Measurements from ENCODE around the gene THTPA.
"Not testable (repeated sequence)": the region's sequence is repeated elsewhere in the genome, so short reads cannot be mapped to it uniquely, and the experiment has no call there.

The THTPA gene

GRCh38 chr14:23578560-23579310 lies 22.7 kb downstream of the THTPA start, which contains the start of gene JPH4:
TSS of gene JPH4 (minus strand) at chr14:23578790. CDS start at chr14:23577453, 1,337 bp downstream.
- H3K4me3 Mint-ChIP-seq = peak within 1 kb of the TSS; percentile 47
- H3K9me3 Mint-ChIP-seq = no peaks in the 10 kb centered on the region
- ATAC-seq = no peak
- H3K36me3 Mint-ChIP-seq = no peaks in the 10 kb centered on the region
- H3K4me1 Mint-ChIP-seq = peaks cover 24% of the 10 kb centered on the region
- H3K27me3 Mint-ChIP-seq = peaks cover 65% of the 10 kb centered on the region
- H3K27ac Mint-ChIP-seq = peak within 1 kb of the TSS; percentile 13

GRCh38 chr14:23579311-23579630 lies 23.2 kb downstream of the THTPA start:
- Mint-ChIP-seq H3K4me1 (peaks cover 24% of the 10 kb centered on the region), H3K27me3 (peaks cover 65% of the 10 kb centered on the region), H3K36me3 (no peaks in the 10 kb centered on the region), H3K9me3 (no peaks in the 10 kb centered on the region), H3K27ac (no peak overlapping the region), H3K4me3 (no peak overlapping the region)
- ATAC-seq = no peak

- peaks cover 62% of the 10 kb centered on the region for H3K27me3 Mint-ChIP-seq
- no peak for ATAC-seq
Measured at GRCh38 chr14:23579739-23580138, 23.7 kb downstream of the THTPA start.

DNA sequence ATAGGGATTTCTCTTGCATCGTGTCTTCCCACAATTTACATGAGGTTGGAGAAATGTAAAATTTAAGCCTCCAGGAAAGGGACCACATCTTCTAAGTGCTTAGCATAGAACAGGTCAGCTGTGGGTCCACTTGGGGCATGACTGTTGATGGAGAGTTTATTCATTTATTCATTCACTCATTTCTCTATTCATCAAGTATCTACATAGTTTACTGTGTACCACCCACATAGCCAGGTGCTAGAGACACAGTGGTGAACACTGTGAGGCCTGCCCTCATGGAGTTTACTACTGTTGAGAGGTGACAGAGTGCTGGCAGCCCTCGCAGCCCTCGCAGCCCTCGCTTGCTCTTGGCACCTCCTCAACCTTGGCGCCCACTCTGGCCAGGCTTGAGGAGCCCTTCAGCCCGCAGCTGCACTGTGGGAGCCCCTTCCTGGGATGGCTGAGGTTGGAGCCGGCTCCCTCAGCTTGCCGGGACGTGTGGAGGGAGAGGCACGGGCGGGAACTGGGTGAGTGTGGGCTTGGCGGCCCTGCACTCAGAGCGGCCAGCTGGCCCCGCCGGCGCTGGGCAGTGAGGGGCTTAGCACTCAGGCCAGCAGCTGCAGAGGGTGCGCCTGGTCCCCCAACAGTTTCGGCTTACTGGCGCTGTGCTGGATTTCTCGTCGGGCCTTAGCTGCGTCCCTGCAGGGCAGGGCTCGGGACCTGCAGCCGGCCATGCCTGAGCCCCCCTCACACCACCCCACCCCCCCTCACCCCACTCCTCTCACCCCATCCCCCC lies 24.3 kb downstream of the THTPA start:
- Mint-ChIP-seq H3K27me3 (peaks cover 56% of the 10 kb centered on the region), H3K9me3 (no peaks in the 10 kb centered on the region), H3K36me3 (no peaks in the 10 kb centered on the region), H3K4me1 (peaks cover 24% of the 10 kb centered on the region), H3K4me3 (no peak overlapping the region), H3K27ac (no peak overlapping the region)
- ATAC-seq = no peak

More at GRCh38 chr14:23579739-23580138, 23.7 kb downstream of the THTPA start:
- Mint-ChIP-seq H3K36me3 (no peaks in the 10 kb centered on the region), H3K9me3 (no peaks in the 10 kb centered on the region), H3K27ac (no peak overlapping the region), H3K4me1 (peaks cover 24% of the 10 kb centered on the region), H3K4me3 (no peak overlapping the region)

- Mint-ChIP-seq H3K27ac (no peak overlapping the region), H3K4me1 (peaks cover 24% of the 10 kb centered on the region), H3K27me3 (peaks cover 57% of the 10 kb centered on the region), H3K9me3 (no peaks in the 10 kb centered on the region), H3K4me3 (no peak overlapping the region), H3K36me3 (no peaks in the 10 kb centered on the region)
- no peak for ATAC-seq
Measured at GRCh38 chr14:23580948-23581281, 24.8 kb downstream of the THTPA start.

- Mint-ChIP-seq H3K4me1 (peaks cover 7% of the 10 kb centered on the region), H3K9me3 (no peaks in the 10 kb centered on the region), H3K4me3 (no peak overlapping the region), H3K27ac (no peak overlapping the region), H3K27me3 (peaks cover 53% of the 10 kb centered on the region), H3K36me3 (no peaks in the 10 kb centered on the region)
- ATAC-seq = no peak
Measured at GRCh38 chr14:23582906-23583760, 27.1 kb downstream of the THTPA start.

DNA sequence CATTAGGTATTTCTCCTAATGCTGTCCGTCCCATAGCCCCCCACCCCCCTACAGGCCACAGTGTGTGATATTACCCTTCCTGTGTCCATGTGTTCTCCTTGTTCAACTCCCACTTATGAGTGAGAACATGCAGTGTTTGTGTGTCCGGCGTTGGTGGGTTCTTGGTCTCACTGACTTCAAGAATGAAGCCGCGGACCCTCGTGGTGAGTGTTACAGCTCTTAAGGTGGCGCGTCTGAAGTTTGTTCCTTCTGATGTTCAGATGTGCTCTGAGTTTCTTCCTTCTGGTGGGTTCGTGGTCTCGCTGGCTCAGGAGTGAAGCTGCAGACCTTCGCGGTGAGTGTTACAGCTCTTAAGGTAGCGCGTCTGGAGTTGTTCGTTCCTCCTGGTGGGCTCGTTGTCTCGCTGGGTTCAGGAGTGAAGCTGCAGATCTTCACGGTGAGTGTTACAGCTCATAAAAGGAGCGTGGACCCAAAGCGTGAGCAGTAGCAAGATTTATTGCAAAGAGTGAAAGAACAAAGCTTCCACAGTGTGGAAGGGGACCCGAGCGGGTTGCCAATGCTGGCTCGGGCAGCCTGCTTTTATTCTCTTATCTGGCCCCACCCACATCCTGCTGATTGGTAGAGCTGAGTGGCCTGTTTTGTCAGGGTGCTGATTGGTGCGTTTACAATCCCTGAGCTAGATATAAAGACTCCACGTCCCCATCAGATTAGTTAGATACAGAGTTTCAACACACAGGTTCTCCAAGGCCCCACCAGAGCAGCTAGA lies 27.9 kb downstream of the THTPA start:
- not testable (repeated sequence) for H3K4me1 Mint-ChIP-seq, H3K9me3 Mint-ChIP-seq, ATAC-seq, H3K27ac Mint-ChIP-seq, H3K36me3 Mint-ChIP-seq, H3K4me3 Mint-ChIP-seq
- peaks cover 53% of the 10 kb centered on the region for H3K27me3 Mint-ChIP-seq

- ATAC-seq, H3K4me3 Mint-ChIP-seq, H3K27ac Mint-ChIP-seq, H3K36me3 Mint-ChIP-seq, H3K9me3 Mint-ChIP-seq: not testable (repeated sequence)
- H3K4me1 Mint-ChIP-seq = peaks cover 10% of the 10 kb centered on the region
- H3K27me3 Mint-ChIP-seq = peaks cover 48% of the 10 kb centered on the region
Measured at GRCh38 chr14:23584527-23585203, 28.6 kb downstream of the THTPA start.

GRCh38 chr14:23588884-23589598 lies 33.0 kb downstream of the THTPA start:
- Mint-ChIP-seq H3K4me3 (no peak overlapping the region), H3K4me1 (peaks cover 12% of the 10 kb centered on the region), H3K36me3 (no peaks in the 10 kb centered on the region), H3K27ac (no peak overlapping the region), H3K27me3 (peaks cover 37% of the 10 kb centered on the region), H3K9me3 (no peaks in the 10 kb centered on the region)
- peak; percentile 95 for ATAC-seq

DNA sequence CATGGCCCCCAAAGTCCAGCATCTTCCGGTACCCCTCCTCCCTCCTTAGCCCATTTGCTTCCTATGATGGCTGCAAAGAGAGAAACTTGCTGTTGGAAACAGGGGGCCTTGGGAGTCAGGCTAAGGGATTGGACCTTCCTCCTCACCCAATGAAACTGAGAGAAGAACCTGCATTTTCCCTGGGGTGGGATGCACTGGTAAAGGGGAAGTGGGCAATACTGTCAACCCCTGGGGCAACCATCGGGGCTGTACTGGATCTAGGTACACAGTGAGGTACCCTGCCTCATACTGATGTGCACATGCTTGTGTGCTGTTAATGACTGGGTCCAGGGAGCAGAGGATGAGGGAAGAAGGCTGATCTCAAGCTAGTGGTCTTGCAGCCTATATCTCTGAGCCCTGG lies 33.5 kb downstream of the THTPA start:
- no peaks in the 10 kb centered on the region for H3K9me3 Mint-ChIP-seq

DNA sequence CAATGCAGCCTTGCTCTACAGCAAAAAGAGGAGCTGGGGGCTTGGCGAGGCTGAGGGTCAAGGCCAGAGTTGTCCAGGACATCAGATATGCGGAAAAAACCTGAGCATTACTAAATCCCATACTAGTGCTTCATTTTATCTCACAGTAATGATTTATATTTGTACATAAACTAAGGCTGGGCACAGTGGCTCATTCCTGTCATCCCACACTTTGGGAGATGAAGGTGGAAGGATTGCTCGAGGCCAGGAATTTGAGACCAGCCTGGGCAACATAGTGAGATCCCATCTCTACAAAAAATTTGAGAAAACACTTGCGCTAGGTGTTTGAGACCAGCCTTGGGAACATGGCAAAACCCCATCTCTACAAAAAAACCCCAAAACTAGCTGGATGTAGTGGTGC lies 34.1 kb downstream of the THTPA start:
- Mint-ChIP-seq H3K27me3 (peaks cover 41% of the 10 kb centered on the region), H3K4me3 (no peak overlapping the region), H3K4me1 (peaks cover 12% of the 10 kb centered on the region), H3K9me3 (no peaks in the 10 kb centered on the region), H3K36me3 (no peaks in the 10 kb centered on the region), H3K27ac (no peak overlapping the region)
- no peak for ATAC-seq

More for the DNA sequence above, 33.5 kb downstream of the THTPA start:
- Mint-ChIP-seq H3K4me3 (no peak overlapping the region), H3K27me3 (peaks cover 35% of the 10 kb centered on the region), H3K4me1 (peaks cover 12% of the 10 kb centered on the region), H3K27ac (no peak overlapping the region), H3K36me3 (no peaks in the 10 kb centered on the region)
- ATAC-seq = no peak

DNA sequence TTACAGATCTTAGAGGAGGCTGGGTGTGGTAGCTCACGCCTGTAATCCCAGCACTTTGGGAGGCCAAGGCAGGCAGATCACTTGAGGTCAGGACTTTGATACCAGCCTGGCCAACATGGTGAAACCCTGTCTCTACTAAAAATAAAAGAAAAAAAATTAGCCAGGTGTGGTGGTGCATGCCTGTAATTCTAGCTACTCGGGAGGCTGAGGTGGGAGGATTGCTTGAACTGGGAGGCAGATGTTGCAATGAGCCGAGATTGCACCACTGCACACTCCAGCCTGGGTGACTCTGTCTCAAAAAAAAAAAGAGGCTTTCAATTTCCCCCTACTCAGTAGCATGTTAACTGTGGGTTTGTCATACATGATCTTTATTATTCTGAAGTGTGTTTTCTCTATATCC lies 38.1 kb downstream of the THTPA start:
- not testable (repeated sequence) for H3K9me3 Mint-ChIP-seq, ATAC-seq, H3K36me3 Mint-ChIP-seq, H3K27ac Mint-ChIP-seq, H3K4me3 Mint-ChIP-seq, H3K4me1 Mint-ChIP-seq
- peaks cover 41% of the 10 kb centered on the region for H3K27me3 Mint-ChIP-seq

DNA sequence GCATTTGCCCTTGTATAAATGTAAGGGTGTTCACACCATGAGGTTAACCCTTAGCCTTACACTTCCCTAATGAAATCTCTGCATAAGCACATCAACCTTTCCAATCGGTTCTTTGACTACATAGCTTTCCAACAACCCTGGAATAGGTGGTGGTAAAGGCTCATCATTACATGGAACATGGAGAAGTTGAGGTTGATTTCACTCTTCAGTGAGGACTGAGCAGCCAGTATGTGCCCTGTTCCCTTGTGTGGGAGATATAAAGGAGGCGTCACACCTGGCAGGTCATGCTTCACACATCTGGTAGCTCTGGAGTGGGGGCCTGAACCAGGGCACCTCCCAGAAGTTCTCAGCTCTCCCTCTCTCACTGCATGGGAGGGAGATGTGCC lies 44.2 kb downstream of the THTPA start:
- no peak for ATAC-seq
- Mint-ChIP-seq H3K27ac (no peak overlapping the region), H3K27me3 (peaks cover 60% of the 10 kb centered on the region), H3K36me3 (no peaks in the 10 kb centered on the region), H3K9me3 (peaks cover 7% of the 10 kb centered on the region), H3K4me1 (no peaks in the 10 kb centered on the region), H3K4me3 (no peak overlapping the region)

GRCh38 chr14:23600806-23601205 lies 44.7 kb downstream of the THTPA start:
- Mint-ChIP-seq H3K36me3 (no peaks in the 10 kb centered on the region), H3K27ac (no peak overlapping the region), H3K27me3 (peaks cover 55% of the 10 kb centered on the region), H3K4me3 (no peak overlapping the region), H3K9me3 (peaks cover 7% of the 10 kb centered on the region), H3K4me1 (peaks cover 4% of the 10 kb centered on the region)
- no peak for ATAC-seq
